Ovary (tissue), 9 donors: ENCODE results near the gene MORC3. TPM values are rescaled to one million over a fixed set of nuclear protein-coding genes. Genes with fewer than 3 reads are reported as not detected.
A peak's percentile ranks its signal among the peaks of the same experiment; 100 is the strongest.

Experiments
- DNase-seq, 5 donors: peaks; one replicate each; pipeline ENCODE4 v3.0.0-alpha.2; 2019 to 2020
- H3K27ac ChIP-seq, 2 donors: fragments of 200-600 bp; one replicate each; pipeline versions ENCODE4 v1.5.1 to v1.8.0; 2019 to 2022
- H3K27me3 ChIP-seq: fragments of 200-600 bp; one replicate; pipeline ENCODE4 v1.8.0; 2022
- H3K36me3 ChIP-seq: fragments of 200-600 bp; sonication (generic); one replicate; pipeline ENCODE4 v1.5.1; 2019
- H3K4me1 ChIP-seq: one replicate; pipeline ENCODE4 v1.8.1; 2013; ENCODE audit warnings: mild to moderate bottlenecking, moderate library complexity; ENCODE audit not compliant: insufficient read depth
- H3K4me3 ChIP-seq: fragments of 200-600 bp; sonication (generic); one replicate; pipeline ENCODE4 v1.5.1; 2017
- H3K9me3 ChIP-seq, 2 donors: fragments of 200-600 bp in 1 of 2; sonication (generic) in 1 of 2; one replicate each; pipeline versions ENCODE4 v1.5.1 to v1.8.1; 2013 to 2019; ENCODE audit warnings: mild to moderate bottlenecking in 1 of 2, moderate library complexity in 1 of 2
- CTCF ChIP-seq, 3 donors: fragments of 450-650 bp in 2 of 3; fragments of 200-600 bp in 1 of 3; IDR thresholded peaks; one replicate each; pipeline versions ENCODE4 v1.5.1 to v1.8.0; 2016 to 2022; ENCODE audit warnings: antibody characterized with exemption in 3 of 3, mild to moderate bottlenecking in 1 of 3
- EP300 ChIP-seq: sonication (generic); formaldehyde crosslinking; IDR thresholded peaks from one replicate; pipeline ENCODE4 v1.6.1; 2017; ENCODE audit warnings: antibody characterized with exemption
- POLR2A ChIP-seq: fragments of 450-650 bp; IDR thresholded peaks from one replicate; pipeline ENCODE4 v1.6.1; 2017; ENCODE audit warnings: antibody characterized with exemption, mild to moderate bottlenecking, moderate library complexity
- WGBS, 3 donors: extraction: QIAGEN DNeasy Blood & Tissue Kit in 1 of 3; methylation state at CpG; one replicate each; pipeline versions ENCODE4 v1.1.5 to v1.1.7; 2013 to 2017; 5-methylcytosine and 5-hydroxymethylcytosine counted together
- intact Hi-C, 4 donors: fragments of 100-400 bp; cut with DNase I; formaldehyde crosslinking; loops; one replicate each; pipeline versions ENCODE4 v1.11.0 to v1.15.1; 2022 to 2023
- polyA plus RNA-seq, 2 donors: library from polyadenylated mRNA; stranded (reverse); fragments of 200-250 nt in 1 of 2; fragments of 350-450 nt in 1 of 2; fragmentation: Illumina TruSeq in 1 of 2; extraction: RNeasy Lipid Tissue Mini Kit (QIAGEN cat#74804) in 1 of 2; gene quantifications; one replicate each; pipeline ENCODE4 v1.2.3, GENCODE V29; 2013 to 2014
- total RNA-seq, 7 donors: library from RNA; depleted of rRNA in 2 of 7; stranded (reverse); fragments of >200 nt in 2 of 7; fragmentation: NEBNext Ultra II Directional in 3 of 7; extraction: Animal tissue kit (Norgen Biotek cat#: 25700) in 3 of 7; gene quantifications; one replicate each; pipeline versions ENCODE4 v1.1.0 to v1.2.4, GENCODE V29; 2016 to 2023
- donor health status: DM: no; HTN: no; CAD: no; lungs with moderate emphysema.
- donor health status: DM: no; HTN: no; CAD: no.
- donor health status: Bipolar disorder and iron deficiency.
- donor health status: DM: yes; HTN: yes; CAD: no.
- donor health status: DM: no; HTN: no; CAD: no.
- donor health status: DM: yes; HTN: yes; CAD: no.

Gene MORC3
- total and polyA plus RNA-seq, 9 donors = 18.9 to 55.6 (median 35.7) TPM

DNA sequence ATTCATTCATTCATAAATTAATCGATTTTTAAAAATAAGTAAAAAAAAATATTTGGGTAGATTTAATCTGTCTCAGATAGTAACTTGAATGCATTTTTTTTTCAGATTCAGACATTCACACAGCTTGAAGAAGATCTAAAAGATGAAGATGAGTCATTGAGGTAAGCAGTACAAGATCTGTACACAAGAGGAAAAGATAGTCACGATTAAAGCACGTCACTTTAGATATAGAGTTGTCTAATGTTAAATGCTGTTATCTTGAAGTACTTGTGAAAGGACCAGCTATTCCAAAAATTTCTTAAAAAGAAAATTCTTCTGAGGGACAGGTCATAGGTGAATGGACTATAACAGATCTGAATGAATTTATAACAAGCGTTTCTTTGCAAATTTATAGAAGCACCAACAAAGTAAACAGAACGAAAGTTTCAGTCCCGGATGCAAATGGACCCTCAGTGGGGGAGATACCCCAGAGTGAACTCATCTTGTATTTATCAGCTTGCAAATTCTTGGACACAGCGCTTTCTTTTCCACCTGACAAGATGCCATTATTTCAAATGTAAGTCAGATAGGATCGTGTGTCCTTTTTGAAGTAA, 31.2 kb upstream of the MORC3 start:
- Histone ChIP-seq H3K9me3 (no peaks in the 10 kb centered on the region), H3K27me3 (no peaks in the 10 kb centered on the region), H3K36me3 (no peaks in the 10 kb centered on the region), H3K27ac (peak overlapping the region in 1 of 2 donors; percentile 33), H3K4me3 (no peak overlapping the region), H3K4me1 (no peaks in the 10 kb centered on the region)
- intact Hi-C loops = no loop called here
- no peak for TF ChIP-seq EP300
- TF ChIP-seq POLR2A = no peak
- no peak for TF ChIP-seq CTCF (IDR thresholded peaks at IDR 0.05)
- DNase-seq = no peak
- WGBS, 3 donors = 27 to 50% (median 31%) methylated on average over 8 of the region's 8 CpGs

DNA sequence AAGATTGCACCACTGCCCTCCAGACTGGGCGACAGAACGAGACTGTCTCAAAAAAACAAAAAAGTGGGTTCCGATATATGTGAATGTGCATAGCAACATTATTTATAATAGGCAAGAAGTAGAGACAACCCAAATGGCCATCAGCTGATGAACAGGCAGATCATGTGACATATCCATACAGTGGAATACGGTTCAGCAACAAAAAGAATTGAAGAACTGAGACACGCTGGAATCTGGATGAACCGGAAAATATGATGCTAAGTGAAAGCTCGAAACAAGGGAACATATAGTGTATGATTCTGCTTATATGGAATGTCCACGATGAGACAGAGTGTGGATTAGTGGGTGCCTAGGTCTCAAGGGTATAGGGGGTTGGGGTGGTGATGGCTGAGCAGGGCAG, 28.5 kb upstream of the MORC3 start:
- WGBS, 3 donors = 84 to 95% (median 91%) methylated on average over 8 of the region's 8 CpGs
- TF ChIP-seq POLR2A (no peak), CTCF (IDR thresholded peaks at IDR 0.05) (no peak), EP300 (no peak)

GRCh38 chr21:36297406-36297937, 22.5 kb upstream of the MORC3 start:
- intact Hi-C loops = no loop called here
- Histone ChIP-seq H3K27ac (no peak overlapping the region), H3K27me3 (no peaks in the 10 kb centered on the region), H3K4me3 (no peak overlapping the region), H3K36me3 (no peaks in the 10 kb centered on the region), H3K9me3 (no peaks in the 10 kb centered on the region), H3K4me1 (no peaks in the 10 kb centered on the region)
- DNase-seq = no peak
- TF ChIP-seq EP300 = no peak
- no peak for TF ChIP-seq CTCF (IDR thresholded peaks at IDR 0.05)
- no peak for TF ChIP-seq POLR2A
- 89 to 93% (median 90%) methylated on average over 4 of the region's 4 CpGs for WGBS, 3 donors

More for the DNA sequence above, 28.5 kb upstream of the MORC3 start:
- no peak overlapping the region for H3K27ac ChIP-seq
- H3K27me3 ChIP-seq = no peaks in the 10 kb centered on the region
- no peaks in the 10 kb centered on the region for H3K4me1 ChIP-seq
- intact Hi-C loops = no loop called here
- DNase-seq = no peak
- no peak overlapping the region for H3K4me3 ChIP-seq
- H3K36me3 ChIP-seq = no peaks in the 10 kb centered on the region
- H3K9me3 ChIP-seq = no peaks in the 10 kb centered on the region

DNA sequence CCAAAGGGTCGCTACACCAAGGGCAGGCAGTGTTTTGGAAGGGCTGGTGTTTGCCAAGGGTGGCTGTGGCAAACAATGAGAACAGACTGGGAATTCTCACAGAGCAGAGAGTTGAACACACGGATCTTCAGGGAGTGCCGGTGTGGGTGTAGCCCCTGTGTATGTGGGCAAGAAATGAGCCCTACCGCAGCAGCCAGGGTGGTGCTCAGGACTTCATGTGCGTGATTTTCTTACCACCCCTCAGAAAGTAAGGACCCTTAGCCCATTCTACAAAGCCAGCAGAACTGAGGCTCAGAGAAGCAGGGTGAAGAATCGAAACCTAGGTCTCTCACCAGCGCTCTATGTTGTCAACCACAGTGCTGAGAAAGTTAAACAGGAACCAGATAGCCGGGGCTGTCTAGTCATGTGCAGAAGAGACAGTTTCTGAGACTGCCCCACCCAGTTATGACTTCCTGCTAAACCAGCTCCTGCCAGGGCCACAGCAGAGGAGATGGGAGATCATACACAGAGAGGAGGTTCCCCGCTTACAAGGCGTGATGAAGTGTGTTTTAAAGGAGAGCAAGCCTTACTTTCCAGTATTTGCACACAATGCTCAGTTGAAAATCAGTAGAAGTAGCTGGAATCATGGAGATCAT, 21.9 kb upstream of the MORC3 start:
- DNase-seq = no peak
- H3K27ac ChIP-seq = no peak overlapping the region
- intact Hi-C loops = no loop called here
- H3K27me3 ChIP-seq = no peaks in the 10 kb centered on the region
- H3K9me3 ChIP-seq = no peaks in the 10 kb centered on the region
- WGBS, 3 donors = 55 to 78% (median 65%) methylated on average over 10 of the region's 10 CpGs
- no peaks in the 10 kb centered on the region for H3K4me1 ChIP-seq
- no peaks in the 10 kb centered on the region for H3K36me3 ChIP-seq
- H3K4me3 ChIP-seq = no peak overlapping the region
- TF ChIP-seq CTCF (IDR thresholded peaks at IDR 0.05) (no peak), EP300 (no peak), POLR2A (no peak)
